GM19238 (cell line): ENCODE results near the gene KCNJ6.

ENCODE experiments used
- DNase-seq: peaks from one replicate; pipeline ENCODE4 v3.0.0; 2011; ENCODE audit warnings: low spot score; ENCODE audit not compliant: insufficient read length

KCNJ6 gene

DNA sequence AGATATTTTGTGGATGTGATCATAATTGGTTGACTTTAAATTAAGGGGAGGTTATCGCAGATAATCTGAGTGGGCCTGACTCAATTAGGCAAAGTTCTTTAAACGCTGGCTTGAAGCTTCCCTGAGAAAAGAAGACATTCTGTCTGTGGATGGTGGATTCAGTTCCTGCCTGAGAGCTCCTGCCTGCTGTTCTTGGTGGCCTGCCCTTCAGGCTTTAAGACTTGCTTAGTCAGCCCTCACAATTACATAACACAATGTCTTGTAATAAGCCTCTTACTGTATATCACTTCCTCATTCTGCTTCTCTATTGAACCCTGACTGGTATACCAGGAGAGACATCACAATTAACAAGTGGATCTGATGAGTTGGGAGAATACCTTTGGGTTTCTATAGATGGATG lies 50.2 kb downstream of the KCNJ6 start:
- no peak for DNase-seq

DNA sequence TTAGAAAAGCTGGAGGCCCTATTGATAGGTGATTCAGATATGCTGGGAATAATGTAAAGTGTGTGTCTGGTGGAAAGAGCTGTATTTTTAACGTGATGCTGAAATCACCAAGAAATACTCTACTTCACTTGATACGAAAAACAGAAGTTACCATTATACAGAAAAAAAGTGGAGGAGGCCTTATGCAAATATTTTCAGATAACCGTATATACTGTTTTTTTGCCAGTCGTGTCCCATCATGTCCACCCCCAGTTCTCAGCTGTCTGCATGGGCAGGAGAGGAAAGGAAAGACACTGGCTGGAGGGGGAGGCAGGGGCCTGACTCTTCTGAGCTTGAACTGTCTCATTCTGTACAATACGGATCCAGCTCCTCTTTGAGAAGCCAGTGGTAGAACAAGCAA lies 51.1 kb downstream of the KCNJ6 start:
- DNase-seq, result no peak

DNA sequence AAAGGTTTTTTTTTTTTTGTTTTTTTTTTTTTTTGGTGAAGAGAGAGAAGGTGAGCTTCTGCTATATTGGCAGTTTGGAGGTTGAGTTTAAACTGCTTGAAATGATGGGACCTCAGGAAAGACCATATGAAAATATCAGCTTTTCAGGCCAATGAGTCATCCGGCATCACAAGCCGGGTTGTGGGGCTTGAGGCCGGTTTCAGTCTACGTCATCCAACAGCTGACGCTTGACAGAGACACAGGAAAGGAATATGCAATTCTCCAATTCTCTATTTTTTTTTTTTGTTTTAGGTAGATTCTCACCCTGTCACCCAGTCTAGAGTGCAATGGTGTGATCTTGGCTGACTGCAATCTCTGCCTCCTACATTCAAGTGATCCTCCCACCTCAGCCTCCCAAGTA lies 52.4 kb downstream of the KCNJ6 start:
- DNase-seq, result no peak

DNA sequence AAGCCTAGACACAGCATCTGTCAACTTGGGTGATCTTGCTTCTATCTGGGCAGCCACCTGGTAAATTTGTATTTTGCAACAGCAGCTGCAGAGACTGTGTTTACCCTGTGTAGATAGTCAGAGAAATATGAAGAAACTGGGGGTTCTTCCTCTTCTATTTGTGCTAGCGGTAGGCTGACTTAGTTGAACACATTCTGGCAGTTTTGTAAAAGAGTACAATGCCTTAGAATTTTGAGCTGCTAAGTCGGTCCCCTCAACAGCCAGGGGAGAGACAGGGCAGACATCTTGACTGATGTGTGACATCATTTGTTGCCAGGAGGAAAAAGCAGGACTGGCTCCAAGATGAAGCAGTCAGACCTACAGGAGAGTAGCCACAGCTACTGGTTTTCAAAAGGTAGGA lies 53.7 kb downstream of the KCNJ6 start:
- DNase-seq, result peak; percentile 36

DNA sequence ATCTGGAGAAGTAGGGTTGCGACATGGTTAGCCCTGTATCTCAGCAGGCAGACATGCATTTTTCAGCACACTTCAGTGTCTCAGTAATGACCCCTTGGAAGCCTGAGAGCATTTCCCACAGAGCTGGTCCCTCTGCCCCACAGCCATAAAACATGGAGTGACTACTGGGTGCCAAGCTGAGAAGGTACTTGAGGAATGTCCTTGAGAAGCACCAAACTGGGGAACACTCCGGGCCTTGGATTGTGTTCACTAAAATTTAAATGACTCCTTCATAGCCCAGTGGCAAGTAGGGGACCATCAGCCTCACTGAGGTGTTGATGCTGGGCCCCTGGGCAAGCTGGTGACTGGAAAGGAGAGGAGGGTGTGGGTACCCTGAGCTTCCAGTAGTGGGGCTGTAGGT lies 54.7 kb downstream of the KCNJ6 start:
- no peak for DNase-seq

DNA sequence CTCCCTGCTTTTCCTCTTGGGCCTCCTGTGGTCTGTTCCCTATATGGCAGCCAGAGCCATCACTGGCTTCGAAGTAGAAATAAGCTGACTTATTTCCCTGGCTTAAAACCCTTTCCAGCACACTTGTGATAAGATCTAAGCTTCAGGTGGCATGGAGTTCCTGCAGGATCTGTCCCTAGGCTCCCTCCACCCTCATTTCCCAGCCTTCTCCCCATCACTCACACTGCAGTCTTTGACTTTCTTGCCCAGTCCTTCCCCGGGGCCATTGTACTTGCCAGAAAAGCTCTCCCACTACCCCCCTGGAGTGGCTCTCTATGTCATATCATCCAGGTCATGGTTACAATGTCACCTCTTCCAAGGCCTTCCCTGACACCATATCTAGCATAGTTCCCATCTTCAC lies 55.8 kb downstream of the KCNJ6 start:
- DNase-seq, result no peak

DNA sequence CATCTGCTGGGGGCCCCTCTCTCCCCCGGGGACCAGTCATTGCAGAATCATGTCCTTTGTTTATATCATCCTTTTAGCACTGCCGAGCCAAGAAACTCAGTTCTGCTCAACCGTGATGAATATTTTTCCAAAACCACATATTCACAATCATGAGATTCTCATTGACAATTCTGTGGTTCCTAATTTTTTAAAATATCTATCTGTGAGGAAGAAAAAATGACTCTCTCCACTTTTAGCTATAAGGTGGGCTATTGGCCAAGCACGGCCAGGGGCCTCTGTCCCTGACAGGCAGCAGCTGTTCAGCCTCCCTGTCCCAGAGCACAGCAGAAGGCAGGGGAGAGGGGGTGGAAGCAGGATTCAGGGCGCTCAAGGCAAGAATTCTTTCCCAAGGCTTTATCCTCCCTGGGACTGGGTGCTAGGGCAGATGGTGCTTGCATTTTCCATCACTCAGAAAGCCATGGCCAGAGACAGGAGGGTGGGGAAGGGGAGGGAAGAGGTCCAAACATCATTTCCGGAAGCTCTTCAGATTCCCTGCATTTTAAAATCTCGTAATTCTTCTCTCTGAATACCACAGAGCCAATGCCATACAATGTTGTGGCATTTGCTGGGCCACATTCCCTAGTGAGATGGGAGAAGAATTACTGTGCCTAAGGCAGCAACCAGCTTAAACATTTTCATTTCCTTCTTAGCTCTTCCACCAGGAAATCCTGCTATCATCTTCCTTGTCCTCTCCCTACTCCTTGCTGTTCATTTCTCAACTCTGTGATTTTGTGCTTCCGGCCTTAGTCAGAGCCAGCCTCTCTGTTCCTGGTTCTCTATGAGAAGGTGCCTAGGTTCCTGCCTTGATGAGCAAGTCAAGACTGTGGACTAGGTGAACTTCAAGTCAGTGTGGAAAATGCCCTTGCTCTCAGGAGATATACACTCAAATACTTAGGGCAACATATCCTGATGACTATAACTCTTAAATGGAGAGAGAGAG lies 60.3 kb downstream of the KCNJ6 start:
- no peak for DNase-seq

DNA sequence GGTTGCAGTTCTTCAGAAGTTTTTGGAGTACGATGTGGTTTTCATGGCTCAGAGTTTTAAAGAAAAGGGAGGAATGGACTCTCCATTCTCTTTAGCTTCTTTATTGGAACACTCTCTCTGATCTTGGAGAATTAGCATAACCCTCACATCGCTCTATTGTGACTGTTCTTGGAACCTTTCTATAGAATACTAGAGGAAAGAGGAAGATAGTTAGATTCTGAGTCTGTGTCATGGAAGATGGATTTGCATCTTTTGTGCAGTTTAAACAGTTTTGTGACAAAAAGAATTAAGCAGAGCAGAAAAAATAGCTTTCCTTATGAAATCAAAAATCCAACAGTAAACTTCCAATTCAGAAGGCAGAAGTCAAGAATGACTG lies 61.0 kb downstream of the KCNJ6 start:
- no peak for DNase-seq

DNA sequence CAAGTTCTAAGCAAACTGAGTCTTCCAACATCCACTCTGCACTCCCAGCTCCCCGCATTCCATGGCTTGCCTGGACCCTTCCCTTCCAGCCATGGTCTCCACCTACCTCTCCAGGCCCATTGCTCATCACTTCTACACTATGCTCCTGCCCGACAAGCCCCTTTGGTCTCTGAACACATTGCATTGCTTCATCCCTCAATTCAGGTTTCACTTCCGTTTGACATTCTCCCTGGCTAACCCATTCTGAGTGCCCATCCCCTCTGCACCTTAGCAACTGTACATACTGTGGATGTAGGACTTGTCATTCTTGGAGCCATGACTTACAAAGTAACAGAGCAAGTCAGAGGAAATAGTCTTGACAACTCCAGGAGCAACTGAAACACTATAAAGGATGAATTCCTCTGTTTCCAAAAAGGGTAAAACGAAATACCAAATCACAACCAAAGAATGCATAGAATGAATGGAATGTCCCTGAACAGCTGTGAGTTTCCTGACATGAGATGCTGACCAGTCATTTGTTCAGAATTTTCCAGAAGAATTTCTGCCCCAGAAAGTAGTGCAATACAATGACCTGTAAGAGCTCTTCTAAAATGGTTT lies 66.7 kb downstream of the KCNJ6 start:
- no peak for DNase-seq

DNA sequence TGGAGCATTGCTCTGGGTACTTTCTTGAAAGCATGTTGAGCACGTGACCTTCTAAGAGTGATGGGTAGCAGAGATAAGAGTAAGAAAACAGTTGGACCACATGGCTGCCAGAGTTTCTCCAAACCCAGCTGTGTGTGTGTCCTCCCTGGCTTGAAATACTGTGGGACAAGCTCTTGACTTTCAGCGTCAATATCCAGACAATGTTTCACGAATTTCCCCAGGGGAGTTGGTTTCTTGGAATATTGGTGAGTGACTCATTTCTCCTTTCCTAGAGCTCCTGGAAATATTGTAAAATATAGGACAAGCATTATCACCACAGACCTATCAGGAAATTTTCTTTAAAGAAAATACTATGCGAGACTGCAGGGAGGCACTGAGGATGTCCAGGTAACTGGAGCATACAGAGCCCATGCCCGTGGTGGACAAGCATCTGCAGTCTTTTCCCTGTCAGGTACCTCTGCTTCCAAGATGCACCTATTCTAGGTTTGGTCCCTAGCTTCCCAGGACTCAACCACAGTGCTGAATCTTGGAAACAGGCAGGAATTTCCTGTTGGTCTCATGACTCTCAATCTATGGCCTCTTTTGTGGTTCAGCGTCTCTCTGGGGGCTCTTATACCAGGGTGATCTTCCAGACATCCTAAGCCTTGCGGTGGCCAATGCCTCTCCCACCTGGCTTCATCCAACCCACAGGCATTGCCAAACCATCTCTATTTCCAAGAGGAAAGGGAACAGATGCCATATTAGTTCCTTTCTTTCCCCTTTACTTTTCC lies 67.4 kb downstream of the KCNJ6 start:
- no peak for DNase-seq

DNA sequence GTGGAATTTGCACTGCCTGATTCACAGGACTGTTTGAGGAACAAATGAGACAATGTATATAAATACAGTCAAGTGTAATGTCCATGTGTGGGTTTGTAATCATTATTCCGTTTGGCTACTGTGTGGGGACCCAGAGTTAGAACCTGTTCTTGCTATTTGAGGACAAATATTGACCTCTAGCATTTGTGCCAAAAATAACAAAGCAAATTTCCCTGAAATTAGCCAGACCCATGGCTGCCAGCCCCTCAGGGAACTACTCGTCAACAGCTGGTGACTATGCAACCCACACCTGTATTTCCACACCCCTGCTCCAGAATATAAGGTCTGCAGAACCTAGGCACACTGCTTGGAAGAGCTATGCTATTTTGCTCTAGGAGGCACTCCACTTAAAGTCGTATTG lies 70.7 kb downstream of the KCNJ6 start:
- no peak for DNase-seq

DNA sequence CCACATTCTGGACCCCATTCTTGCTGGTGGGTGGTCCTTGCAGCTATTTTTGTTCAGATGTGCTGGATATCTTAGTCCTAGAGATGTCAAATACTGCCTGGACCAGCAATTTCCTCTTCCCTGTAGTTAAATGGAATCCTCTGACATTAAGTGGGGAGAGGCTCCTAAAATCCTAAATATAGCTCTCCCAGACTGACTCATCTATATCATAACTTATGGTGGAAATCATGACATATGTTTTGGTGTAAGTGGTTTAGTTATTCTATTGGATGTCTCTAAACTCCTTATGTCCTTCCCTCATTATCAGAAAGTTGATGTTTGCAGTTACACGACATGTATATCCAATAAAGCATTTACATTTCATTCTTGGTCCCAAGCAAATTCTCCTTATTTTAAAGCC lies 73.1 kb downstream of the KCNJ6 start:
- no peak for DNase-seq

DNA sequence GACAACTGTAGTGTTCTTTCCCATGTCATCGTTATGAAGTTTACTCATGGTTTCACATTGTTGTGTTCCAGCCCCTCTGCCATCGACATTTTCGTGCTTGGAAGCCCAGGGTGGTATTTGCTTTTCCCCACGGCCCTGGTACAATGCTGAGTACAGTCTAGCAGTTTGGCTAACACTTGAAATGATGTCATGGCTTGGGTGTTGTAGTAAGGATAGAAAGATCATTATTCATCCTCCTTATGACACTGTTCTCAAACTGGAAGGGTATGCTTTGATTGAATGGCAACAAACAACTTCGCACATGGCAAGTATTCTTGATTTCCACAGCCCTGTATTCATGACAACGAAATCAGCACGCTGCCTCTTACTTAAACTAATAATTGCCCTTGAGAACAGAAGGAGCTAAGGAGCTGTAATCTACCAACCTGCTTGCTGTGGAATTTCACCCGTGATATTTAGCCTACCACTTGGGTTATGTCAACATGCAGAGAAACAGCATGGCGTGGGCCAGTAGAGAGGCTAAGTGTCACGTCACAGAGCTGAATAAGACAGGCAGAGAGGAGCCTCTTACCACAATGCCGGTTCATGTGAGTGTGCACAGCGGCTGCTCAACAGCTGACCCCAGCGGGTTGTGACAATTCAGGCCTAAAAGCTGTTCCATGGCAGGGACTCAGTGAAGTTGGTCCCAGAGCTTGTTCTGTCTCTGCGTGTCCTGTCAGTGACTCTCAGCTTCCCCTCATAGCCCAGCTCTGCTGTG lies 73.9 kb downstream of the KCNJ6 start:
- no peak for DNase-seq

DNA sequence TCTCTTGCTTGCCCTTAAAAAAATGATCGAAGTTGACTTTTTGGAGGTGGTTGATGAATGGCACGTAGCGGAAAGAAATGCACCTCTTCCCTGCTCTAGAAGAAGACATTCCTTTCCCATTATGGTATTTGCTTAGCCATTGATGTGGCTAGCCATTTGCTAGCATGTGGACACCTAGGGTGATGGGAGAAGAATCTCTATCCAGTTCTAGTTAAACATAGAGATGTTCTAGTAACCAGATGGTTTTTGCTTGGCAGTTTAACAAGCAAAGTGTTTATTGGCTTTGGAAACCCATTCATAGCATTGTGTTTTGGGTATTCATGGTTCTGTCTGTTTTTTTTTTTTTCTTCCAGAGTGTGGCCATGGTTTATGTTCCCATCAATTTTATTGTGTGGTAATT lies 78.9 kb downstream of the KCNJ6 start:
- DNase-seq, result no peak

DNA sequence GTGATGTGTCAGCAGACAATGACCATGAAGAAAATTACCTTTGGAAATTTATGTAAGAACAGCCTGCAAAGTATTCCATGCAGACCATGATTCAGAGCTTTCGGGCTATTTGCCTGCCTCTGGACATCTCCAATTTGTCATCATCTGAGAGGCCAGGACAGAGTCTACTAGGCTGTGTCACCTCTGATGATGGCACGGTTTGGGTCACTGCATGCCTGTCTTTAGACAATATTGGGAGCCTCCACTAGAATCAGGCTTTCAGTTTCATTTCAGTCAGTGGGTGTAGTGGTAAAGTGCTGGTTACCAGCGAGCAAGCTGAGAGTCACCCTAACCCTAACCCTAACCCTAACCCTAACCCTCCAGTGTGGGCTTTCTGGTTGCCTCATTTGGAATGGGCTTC lies 80.8 kb downstream of the KCNJ6 start:
- DNase-seq, result no peak

DNA sequence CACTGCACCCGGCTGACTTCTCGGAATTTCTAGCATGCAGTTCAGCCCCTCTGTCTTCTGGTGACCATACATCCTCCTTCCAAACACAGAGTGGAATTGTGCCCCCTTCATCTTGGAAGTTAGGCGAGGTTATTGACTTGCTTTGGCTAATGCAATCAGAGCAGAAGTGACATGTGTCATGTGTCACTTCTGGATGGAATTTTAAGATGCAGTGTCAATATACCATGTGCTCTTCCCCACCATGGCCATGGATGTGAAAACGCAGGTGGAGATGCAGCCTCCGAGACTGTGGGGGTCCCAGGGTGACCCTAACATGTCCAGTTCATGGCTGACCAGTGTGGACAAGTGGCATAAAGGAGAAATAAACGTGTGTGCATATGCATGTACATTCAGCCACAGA lies 83.0 kb downstream of the KCNJ6 start:
- no peak for DNase-seq

DNA sequence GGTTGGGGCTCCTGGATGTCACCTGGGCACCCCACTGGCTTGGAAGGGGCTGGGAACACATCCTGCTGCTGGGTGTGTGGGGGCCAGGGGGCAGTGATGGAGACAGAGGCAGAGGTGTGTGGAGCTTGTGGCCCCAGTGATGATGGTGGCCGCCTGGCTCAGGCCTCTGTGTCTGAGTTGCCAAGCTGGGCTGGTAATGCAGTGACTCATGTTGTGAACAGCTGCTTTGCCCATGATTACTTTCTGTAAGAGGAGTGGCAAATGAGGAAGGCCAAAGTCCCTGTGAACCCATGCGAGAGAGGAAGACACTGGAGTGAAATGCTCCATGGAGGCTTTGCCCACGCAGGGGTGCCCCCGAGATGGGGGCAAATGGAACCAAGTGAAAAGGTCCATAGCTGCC lies 86.8 kb downstream of the KCNJ6 start:
- no peak for DNase-seq

DNA sequence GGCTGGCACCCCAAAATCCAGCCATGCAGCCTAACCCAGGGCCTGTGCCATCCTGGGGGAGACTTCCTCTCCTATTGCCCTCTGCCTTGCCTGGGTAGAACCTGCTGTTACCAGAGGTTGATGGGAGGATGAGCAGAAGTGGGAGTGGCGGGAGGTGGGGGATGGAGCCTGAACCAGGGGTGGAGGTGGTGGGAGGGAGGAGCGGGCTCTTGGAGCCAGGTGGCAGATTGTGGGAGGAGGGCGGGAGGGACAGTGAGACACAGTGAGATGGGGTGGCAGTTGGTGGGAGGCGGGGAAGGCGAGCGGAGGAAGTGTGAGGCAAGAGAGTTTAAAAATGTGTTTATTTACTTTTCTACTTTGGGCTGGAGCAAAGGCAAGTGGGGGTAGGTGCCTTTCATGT lies 87.3 kb downstream of the KCNJ6 start:
- no peak for DNase-seq

DNA sequence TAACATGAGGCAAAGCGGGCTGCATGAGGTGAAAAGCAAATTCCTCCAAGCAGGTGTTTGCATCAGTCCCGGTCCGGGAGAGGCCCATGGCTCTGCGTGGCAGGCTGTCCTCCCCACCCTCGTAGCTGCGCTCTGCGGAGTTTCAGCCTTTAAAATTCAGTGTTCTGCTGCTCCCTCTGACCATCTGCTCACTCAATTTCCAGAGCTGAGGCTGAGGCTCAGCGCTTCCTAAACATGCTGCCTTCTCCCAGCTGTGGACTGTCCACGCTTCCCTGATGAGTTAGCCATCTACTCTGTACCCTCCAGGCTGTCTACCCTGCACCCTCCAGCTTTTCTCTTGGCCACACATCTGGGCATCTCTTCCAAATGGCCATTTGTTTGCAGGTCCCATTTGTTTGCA lies 87.7 kb downstream of the KCNJ6 start:
- DNase-seq, result no peak

DNA sequence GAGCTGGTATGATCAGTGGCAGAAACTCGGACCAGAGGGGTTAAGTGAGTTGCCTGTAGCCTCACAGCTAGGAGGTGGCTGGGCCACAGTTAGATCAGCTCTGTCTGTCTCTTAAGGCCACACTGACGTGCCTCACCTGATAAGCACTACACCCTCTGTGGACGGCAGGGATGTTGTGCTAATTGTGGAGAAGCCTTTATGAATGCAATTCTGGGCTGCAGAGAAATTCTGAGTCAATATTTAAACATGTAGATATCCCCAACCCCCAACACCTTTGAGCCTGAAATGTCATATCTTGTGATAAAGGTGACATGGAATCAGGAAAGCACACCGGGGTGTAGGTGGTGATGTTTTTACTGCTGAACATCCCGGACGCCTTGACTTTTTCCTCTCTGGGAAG lies 88.3 kb downstream of the KCNJ6 start:
- no peak for DNase-seq

DNA sequence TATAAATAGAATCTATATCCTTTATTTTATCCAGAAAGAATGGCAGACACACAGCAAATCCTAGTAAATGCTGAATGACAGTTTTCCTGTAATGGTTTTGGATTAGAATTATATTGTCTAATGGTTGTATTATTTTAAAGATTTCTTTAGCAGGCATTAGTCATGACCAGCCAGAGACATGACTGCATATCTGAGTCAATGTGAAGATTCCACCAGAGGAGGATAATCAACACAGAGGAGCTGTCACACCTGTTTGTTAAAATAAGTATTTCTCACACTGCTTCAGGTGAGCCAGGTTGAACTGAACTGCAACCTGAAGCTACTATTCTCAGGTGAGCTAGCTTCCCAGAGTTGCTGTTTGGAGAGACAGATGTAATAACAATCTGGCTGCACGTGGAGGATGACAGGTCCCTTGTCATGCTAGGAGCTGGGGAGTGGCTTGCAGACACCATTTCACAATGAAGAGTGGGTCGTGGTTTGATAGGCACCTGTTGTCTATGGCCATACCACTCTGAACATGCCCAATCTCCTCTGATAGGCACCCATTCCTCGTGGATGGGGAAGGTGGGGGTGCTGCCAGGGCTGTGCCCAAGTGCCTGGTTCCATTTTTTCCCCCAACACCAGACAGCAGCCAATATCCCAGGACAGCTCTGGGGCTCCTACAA lies 94.3 kb downstream of the KCNJ6 start:
- no peak for DNase-seq
